ENCODE results near the gene AGMO. TPM values are rescaled to one million over a fixed set of nuclear protein-coding genes. Genes with fewer than 3 reads are reported as not detected.

AGMO gene
- total RNA-seq, 1 donor from 2014 or later, result 1.2 TPM

- no peak overlapping the region for H3K27ac Mint-ChIP-seq (ENCODE audit: unreplicated experiment)
- no peak overlapping the region for H3K4me3 Mint-ChIP-seq (ENCODE audit: unreplicated experiment)
- peaks cover 11% of the 10 kb centered on the region for H3K4me1 Mint-ChIP-seq (ENCODE audit: low read depth, unreplicated experiment)
- no peak for TF ChIP-seq CTCF (IDR thresholded peaks at IDR 0.05; ENCODE audit: partially characterized antibody, unreplicated experiment)
- H3K36me3 Mint-ChIP-seq (ENCODE audit: unreplicated experiment), result no peaks in the 10 kb centered on the region
- no peak for DNase-seq
- H3K9me3 Mint-ChIP-seq (ENCODE audit: unreplicated experiment), result no peaks in the 10 kb centered on the region
- H3K27me3 Mint-ChIP-seq (ENCODE audit: unreplicated experiment), result no peaks in the 10 kb centered on the region
Measured at GRCh38 chr7:15487896-15488295, 73.9 kb downstream of the AGMO start.

GRCh38 chr7:15485998-15486397 lies 75.8 kb downstream of the AGMO start:
- no peak for TF ChIP-seq CTCF (IDR thresholded peaks at IDR 0.05; ENCODE audit: partially characterized antibody, unreplicated experiment)
- Mint-ChIP-seq H3K27me3 (ENCODE audit: unreplicated experiment) (no peaks in the 10 kb centered on the region), H3K36me3 (ENCODE audit: unreplicated experiment) (no peaks in the 10 kb centered on the region)

GRCh38 chr7:15485431-15485830 lies 76.4 kb downstream of the AGMO start:
- H3K9me3 Mint-ChIP-seq (ENCODE audit: unreplicated experiment), result no peaks in the 10 kb centered on the region
- H3K27ac Mint-ChIP-seq (ENCODE audit: unreplicated experiment), result peak overlapping the region; percentile 56
- H3K4me3 Mint-ChIP-seq (ENCODE audit: unreplicated experiment), result no peak overlapping the region
- H3K4me1 Mint-ChIP-seq (ENCODE audit: low read depth, unreplicated experiment), result peaks cover 17% of the 10 kb centered on the region
- TF ChIP-seq CTCF (IDR thresholded peaks at IDR 0.05; ENCODE audit: partially characterized antibody, unreplicated experiment), result no peak
- H3K36me3 Mint-ChIP-seq (ENCODE audit: unreplicated experiment), result no peaks in the 10 kb centered on the region
- no peaks in the 10 kb centered on the region for H3K27me3 Mint-ChIP-seq (ENCODE audit: unreplicated experiment)
- no peak for DNase-seq

More at GRCh38 chr7:15485998-15486397, 75.8 kb downstream of the AGMO start:
- Mint-ChIP-seq H3K9me3 (ENCODE audit: unreplicated experiment) (no peaks in the 10 kb centered on the region), H3K4me1 (ENCODE audit: low read depth, unreplicated experiment) (peaks cover 17% of the 10 kb centered on the region), H3K27ac (ENCODE audit: unreplicated experiment) (peak overlapping the region; percentile 56), H3K4me3 (ENCODE audit: unreplicated experiment) (no peak overlapping the region)
- DNase-seq, result no peak

- Mint-ChIP-seq H3K9me3 (ENCODE audit: unreplicated experiment) (no peaks in the 10 kb centered on the region), H3K36me3 (ENCODE audit: unreplicated experiment) (no peaks in the 10 kb centered on the region), H3K27ac (ENCODE audit: unreplicated experiment) (no peak overlapping the region), H3K4me1 (ENCODE audit: low read depth, unreplicated experiment) (peaks cover 21% of the 10 kb centered on the region), H3K4me3 (ENCODE audit: unreplicated experiment) (no peak overlapping the region), H3K27me3 (ENCODE audit: unreplicated experiment) (no peaks in the 10 kb centered on the region)
- no peak for DNase-seq
- TF ChIP-seq CTCF (IDR thresholded peaks at IDR 0.05; ENCODE audit: partially characterized antibody, unreplicated experiment), result no peak
Measured at GRCh38 chr7:15481132-15481531, 80.7 kb downstream of the AGMO start.

- Mint-ChIP-seq H3K27me3 (ENCODE audit: unreplicated experiment) (no peaks in the 10 kb centered on the region), H3K36me3 (ENCODE audit: unreplicated experiment) (no peaks in the 10 kb centered on the region), H3K4me1 (ENCODE audit: low read depth, unreplicated experiment) (peaks cover 11% of the 10 kb centered on the region), H3K27ac (ENCODE audit: unreplicated experiment) (no peak overlapping the region), H3K4me3 (ENCODE audit: unreplicated experiment) (no peak overlapping the region), H3K9me3 (ENCODE audit: unreplicated experiment) (no peaks in the 10 kb centered on the region)
- no peak for TF ChIP-seq CTCF (IDR thresholded peaks at IDR 0.05; ENCODE audit: partially characterized antibody, unreplicated experiment)
- no peak for DNase-seq
Measured at GRCh38 chr7:15478401-15478800, 83.4 kb downstream of the AGMO start.

Measured in glutamatergic neuron (in vitro differentiated cells).